Loucy (cell line): ENCODE measurements around the gene MCAT.

ENCODE experiments used
- H2AFZ ChIP-seq: fragments of 200-600 bp; sonication (generic); 2 replicates; pipeline ENCODE4 v1.6.0; 2016; ENCODE audit warnings: antibody characterized with exemption, mild to moderate bottlenecking, low read length, moderate library complexity
- H3F3A ChIP-seq: fragments of 200-600 bp; 2 replicates; pipeline ENCODE4 v1.6.0; 2016; ENCODE audit warnings: antibody characterized with exemption, low read depth, mild to moderate bottlenecking
- H3K27me3 ChIP-seq: fragments of 200-600 bp; sonication (generic); 2 replicates; pipeline ENCODE4 v1.6.1; 2014; ENCODE audit warnings: low read length, mild to moderate bottlenecking; ENCODE audit not compliant: insufficient read depth, poor library complexity, severe bottlenecking
- H3K36me3 ChIP-seq: fragments of 200-600 bp; sonication (generic); 2 replicates; pipeline ENCODE4 v1.6.1; 2016; ENCODE audit warnings: low read length; ENCODE audit not compliant: insufficient read depth
- H3K4me1 ChIP-seq: fragments of 200-600 bp; sonication (generic); 2 replicates; pipeline ENCODE4 v1.5.1; 2014; ENCODE audit warnings: low read length, mild to moderate bottlenecking; ENCODE audit not compliant: insufficient read depth, poor library complexity, severe bottlenecking
- H3K4me2 ChIP-seq: fragments of 200-600 bp; sonication (generic); 2 replicates; pipeline ENCODE4 v1.6.0; 2014; ENCODE audit warnings: antibody characterized with exemption, low read length, low read depth, mild to moderate bottlenecking; ENCODE audit not compliant: poor library complexity, severe bottlenecking
- H3K4me3 ChIP-seq: fragments of 200-600 bp; sonication (generic); 2 replicates; pipeline ENCODE4 v1.5.1; 2014; ENCODE audit warnings: low read length, mild to moderate bottlenecking, mixed read lengths; ENCODE audit not compliant: poor library complexity, severe bottlenecking
- H3K79me2 ChIP-seq: fragments of 200-600 bp; sonication (generic); 2 replicates; pipeline ENCODE4 v1.6.1; 2014; ENCODE audit warnings: low read length; ENCODE audit not compliant: insufficient read depth
- H3K9ac ChIP-seq: fragments of 200-600 bp; sonication (generic); 2 replicates; pipeline ENCODE4 v1.6.0; 2014; ENCODE audit warnings: mild to moderate bottlenecking, low read depth, low read length, moderate library complexity; ENCODE audit not compliant: poor library complexity, severe bottlenecking
- H3K9me2 ChIP-seq: fragments of 200-600 bp; sonication (generic); replicated peaks from 2 replicates; pipeline ENCODE4 v1.6.1; 2016; ENCODE audit warnings: low read depth, low read length, mixed read lengths
- H3K9me3 ChIP-seq: fragments of 200-600 bp; sonication (generic); 2 replicates; pipeline ENCODE4 v1.6.1; 2014; ENCODE audit warnings: mild to moderate bottlenecking, antibody characterized with exemption, low read length, low read depth; ENCODE audit not compliant: insufficient read depth
- H4K20me1 ChIP-seq: fragments of 200-600 bp; sonication (generic); 2 replicates; pipeline ENCODE4 v1.6.0; 2014; ENCODE audit warnings: antibody characterized with exemption, low read length, mild to moderate bottlenecking; ENCODE audit not compliant: insufficient read depth, poor library complexity, severe bottlenecking
- CTCF ChIP-seq: fragments of 200-600 bp; sonication (generic); conservative IDR thresholded peaks from 2 replicates; pipeline ENCODE4 v1.5.1; 2014; ENCODE audit warnings: mild to moderate bottlenecking, antibody characterized with exemption, low read length
- EZH2phosphoT487 ChIP-seq: fragments of 200-600 bp; IDR thresholded peaks from 2 replicates; pipeline ENCODE4 v1.6.1; 2018; ENCODE audit warnings: antibody characterized with exemption, mild to moderate bottlenecking, moderate library complexity, borderline replicate concordance

Gene MCAT

GRCh38 chr22:43187171-43188099 is 44.2 kb upstream of the MCAT start:
- H2AFZ ChIP-seq, result peak overlapping the region; percentile 88
- peaks cover 32% of the 10 kb centered on the region for H3K79me2 ChIP-seq
- H3K9me3 ChIP-seq, result no peaks in the 10 kb centered on the region
- no peaks in the 10 kb centered on the region for H3F3A ChIP-seq
- peak overlapping the region; percentile 90 for H3K9ac ChIP-seq
- peaks cover 8% of the 10 kb centered on the region for H3K27me3 ChIP-seq
- H3K4me2 ChIP-seq, result peak overlapping the region; percentile 87
- H3K9me2 ChIP-seq, result no peaks in the 10 kb centered on the region
- H3K36me3 ChIP-seq, result no peaks in the 10 kb centered on the region
- TF ChIP-seq CTCF, result peak; percentile 49
- no peak for TF ChIP-seq EZH2phosphoT487
- H4K20me1 ChIP-seq, result peaks cover 9% of the 10 kb centered on the region
- peaks cover 33% of the 10 kb centered on the region for H3K4me1 ChIP-seq
- H3K4me3 ChIP-seq, result peak overlapping the region; percentile 81

DNA sequence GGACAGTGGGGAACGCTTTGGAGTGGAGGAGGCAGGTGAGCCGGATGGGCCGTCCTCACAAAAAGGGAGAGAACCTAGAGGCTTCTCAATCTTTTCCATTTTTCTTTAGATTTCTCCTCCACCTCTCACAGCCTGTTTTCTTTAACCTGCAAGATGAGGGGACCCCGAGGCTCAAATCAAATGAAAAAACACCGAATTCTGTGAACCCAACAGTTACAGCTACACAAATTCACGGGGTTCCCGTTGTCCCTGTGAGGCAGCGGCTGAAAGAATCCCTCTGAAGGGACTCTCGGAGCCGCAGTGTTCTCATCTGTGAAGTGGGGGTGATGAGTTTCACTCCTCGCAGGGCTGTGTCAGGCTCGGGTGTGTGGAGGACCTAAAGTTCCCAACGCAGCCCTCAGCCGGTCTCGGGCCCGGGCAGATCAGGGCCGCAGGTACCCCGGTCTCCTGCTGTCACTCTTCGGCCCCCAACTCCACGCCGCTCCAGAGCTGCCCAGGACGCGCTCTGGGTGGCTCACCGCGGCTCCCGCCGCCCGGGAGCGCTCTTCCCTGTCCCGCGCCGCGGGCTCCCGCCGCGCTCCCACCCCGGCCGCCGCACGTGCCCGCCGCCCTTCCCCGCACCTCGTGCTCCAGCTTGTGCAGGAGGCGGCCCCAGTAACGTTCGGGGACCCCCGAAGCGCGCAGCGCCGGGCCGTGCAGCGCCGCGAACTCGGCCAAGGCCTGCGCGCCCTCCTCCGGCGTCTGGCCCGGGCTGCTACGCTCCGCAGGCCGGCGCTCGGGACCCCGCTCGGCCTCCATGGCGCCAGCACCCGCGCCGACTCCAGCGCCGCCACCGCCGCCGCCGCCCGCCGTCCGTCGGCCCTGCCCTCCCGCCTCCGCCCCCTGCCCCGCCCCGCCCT is 43.3 kb upstream of the MCAT start, which contains the start of gene TTLL12:
TTLL12 (minus strand) TSS at position 863 of the 899 bp plus-strand sequence; CDS start at position 798, 65 bp downstream.
- peaks cover 9% of the 10 kb centered on the region for H4K20me1 ChIP-seq
- H3K27me3 ChIP-seq, result peaks cover 8% of the 10 kb centered on the region
- peaks cover 32% of the 10 kb centered on the region for H3K79me2 ChIP-seq
- H3K9me3 ChIP-seq, result no peaks in the 10 kb centered on the region
- H3K4me1 ChIP-seq, result peaks cover 33% of the 10 kb centered on the region
- H3K36me3 ChIP-seq, result no peaks in the 10 kb centered on the region
- no peaks in the 10 kb centered on the region for H3F3A ChIP-seq
- peak within 1 kb of the TSS; percentile 91 for H3K4me3 ChIP-seq
- H3K4me2 ChIP-seq, result peak within 1 kb of the TSS; percentile 91
- H3K9me2 ChIP-seq, result no peaks in the 10 kb centered on the region
- peak within 1 kb of the TSS; percentile 88 for H2AFZ ChIP-seq
- peak within 1 kb of the TSS; percentile 90 for H3K9ac ChIP-seq
- TF ChIP-seq EZH2phosphoT487 (no peak), CTCF (no peak)

GRCh38 chr22:43185860-43186261 is 42.7 kb upstream of the MCAT start:
- Histone ChIP-seq H3K4me2 (peak overlapping the region; percentile 91), H3F3A (no peaks in the 10 kb centered on the region), H3K4me1 (peaks cover 33% of the 10 kb centered on the region), H2AFZ (no peak overlapping the region), H3K9ac (peak overlapping the region; percentile 89), H3K4me3 (peak overlapping the region; percentile 91), H3K27me3 (peaks cover 1% of the 10 kb centered on the region), H3K9me2 (no peaks in the 10 kb centered on the region), H4K20me1 (peaks cover 9% of the 10 kb centered on the region), H3K36me3 (no peaks in the 10 kb centered on the region), H3K79me2 (peaks cover 32% of the 10 kb centered on the region), H3K9me3 (no peaks in the 10 kb centered on the region)
- TF ChIP-seq CTCF (no peak), EZH2phosphoT487 (no peak)
